WI38 (cell line): Measurements from ENCODE around the gene IFT81.

Experiments used
- H3K4me3 ChIP-seq: 2 replicates; pipeline ENCODE4 v1.5.1; 2011; ENCODE audit warnings: low read depth, mild to moderate bottlenecking, control low read depth, low read length
- TF ChIP-seq, protein P1 (sequence below): IDR thresholded peaks from 2 replicates; pipeline ENCODE4 v1.5.1; 2012; ENCODE audit warnings: low read depth, mild to moderate bottlenecking, control low read depth, low read length

The IFT81 gene

DNA sequence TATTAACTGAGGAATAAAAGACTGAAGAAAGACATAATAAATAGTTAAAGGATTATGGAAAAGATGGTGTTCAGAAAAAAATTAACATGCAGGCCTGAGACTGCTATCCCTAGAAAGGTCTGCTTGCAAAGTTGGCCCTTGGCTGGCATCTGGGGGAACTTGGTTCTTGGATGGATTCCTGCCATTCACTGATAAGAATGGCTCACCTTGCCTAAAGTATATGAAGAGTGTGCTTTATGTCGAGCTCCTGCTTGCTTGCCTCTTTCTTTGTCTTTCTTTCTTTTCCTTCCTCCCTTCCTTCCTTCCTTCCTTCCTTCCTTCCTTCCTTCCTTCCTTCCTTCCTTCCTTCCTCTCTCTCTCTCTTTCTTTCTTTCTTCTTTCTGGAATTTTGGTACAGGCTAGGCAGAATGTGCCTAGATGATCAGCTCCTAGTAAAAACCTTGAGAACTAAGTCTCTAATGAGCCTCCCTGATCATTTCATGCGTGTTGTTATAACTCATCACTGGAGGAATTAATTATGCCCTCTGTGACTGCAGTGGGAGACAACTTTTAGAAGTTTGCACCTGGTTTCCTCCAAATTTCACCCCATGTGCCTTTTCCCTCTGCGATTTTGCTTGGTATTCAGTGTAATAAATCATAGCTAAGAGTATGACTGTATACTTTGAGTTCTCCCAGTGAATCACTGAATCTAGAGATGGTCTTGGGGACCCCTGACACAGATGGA is 44.7 kb downstream of the IFT81 start:
- H3K4me3 ChIP-seq: no peak overlapping the region
- TF ChIP-seq, protein P1, sequence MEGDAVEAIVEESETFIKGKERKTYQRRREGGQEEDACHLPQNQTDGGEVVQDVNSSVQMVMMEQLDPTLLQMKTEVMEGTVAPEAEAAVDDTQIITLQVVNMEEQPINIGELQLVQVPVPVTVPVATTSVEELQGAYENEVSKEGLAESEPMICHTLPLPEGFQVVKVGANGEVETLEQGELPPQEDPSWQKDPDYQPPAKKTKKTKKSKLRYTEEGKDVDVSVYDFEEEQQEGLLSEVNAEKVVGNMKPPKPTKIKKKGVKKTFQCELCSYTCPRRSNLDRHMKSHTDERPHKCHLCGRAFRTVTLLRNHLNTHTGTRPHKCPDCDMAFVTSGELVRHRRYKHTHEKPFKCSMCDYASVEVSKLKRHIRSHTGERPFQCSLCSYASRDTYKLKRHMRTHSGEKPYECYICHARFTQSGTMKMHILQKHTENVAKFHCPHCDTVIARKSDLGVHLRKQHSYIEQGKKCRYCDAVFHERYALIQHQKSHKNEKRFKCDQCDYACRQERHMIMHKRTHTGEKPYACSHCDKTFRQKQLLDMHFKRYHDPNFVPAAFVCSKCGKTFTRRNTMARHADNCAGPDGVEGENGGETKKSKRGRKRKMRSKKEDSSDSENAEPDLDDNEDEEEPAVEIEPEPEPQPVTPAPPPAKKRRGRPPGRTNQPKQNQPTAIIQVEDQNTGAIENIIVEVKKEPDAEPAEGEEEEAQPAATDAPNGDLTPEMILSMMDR: no peak

GRCh38 chr12:110170535-110171185 is 46.5 kb downstream of the IFT81 start:
- TF ChIP-seq, protein P1: no peak
- no peak overlapping the region for H3K4me3 ChIP-seq

GRCh38 chr12:110171186-110171538 is 47.0 kb downstream of the IFT81 start:
- H3K4me3 ChIP-seq: no peak overlapping the region
- TF ChIP-seq, protein P1: no peak

GRCh38 chr12:110171636-110172035 is 47.5 kb downstream of the IFT81 start:
- TF ChIP-seq, protein P1: no peak

GRCh38 chr12:110174373-110174996 is 50.3 kb downstream of the IFT81 start:
- TF ChIP-seq, protein P1: no peak
- no peak overlapping the region for H3K4me3 ChIP-seq

More at GRCh38 chr12:110171636-110172035, 47.5 kb downstream of the IFT81 start:
- H3K4me3 ChIP-seq: no peak overlapping the region

DNA sequence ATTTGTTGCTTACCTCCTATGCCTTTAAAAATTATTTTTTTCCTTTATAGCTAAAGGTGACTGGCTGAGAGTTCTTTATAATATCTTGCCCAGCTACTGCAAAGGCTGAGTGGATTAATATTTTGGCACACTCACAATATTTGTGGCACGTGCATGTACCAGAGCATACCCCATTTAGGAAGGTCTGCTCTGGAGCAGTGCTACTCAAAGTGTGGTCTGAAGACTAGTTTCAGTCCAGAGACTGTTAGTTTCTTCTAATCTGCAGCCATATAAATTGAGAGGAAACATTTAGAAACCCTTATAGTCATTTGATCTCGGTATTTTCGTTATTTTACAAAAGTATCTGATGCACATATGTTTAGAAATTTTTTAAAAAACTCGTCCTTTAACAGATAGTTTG is 51.0 kb downstream of the IFT81 start:
- TF ChIP-seq, protein P1: no peak
- no peak overlapping the region for H3K4me3 ChIP-seq

GRCh38 chr12:110176745-110177144 is 52.6 kb downstream of the IFT81 start:
- no peak overlapping the region for H3K4me3 ChIP-seq
- TF ChIP-seq, protein P1: no peak
